CD8-positive, alpha-beta memory T cell (primary cell): ENCODE results near the gene SYNJ1. TPM values are rescaled to one million over a fixed set of nuclear protein-coding genes. Genes with fewer than 3 reads are reported as not detected.

Experiments used
- CTCF ChIA-PET: fragments of 350-600 bp; sonication (Branson Sonifier 250); formaldehyde crosslinking; loops from one replicate; lab custom pipeline; 2021; ENCODE audit warnings: antibody characterized with exemption; lab: Charles Lee
- POLR2A ChIA-PET: fragments of 350-600 bp; sonication (Branson Sonifier 250); formaldehyde crosslinking; loops from one replicate; lab custom pipeline; 2021; ENCODE audit warnings: antibody characterized with exemption; lab: Charles Lee
- DNase-seq, 5 donors: peaks; one replicate each; pipeline versions ENCODE4 v3.0.0 to v3.0.0-alpha.2; 2020 to 2022; ENCODE audit warnings: mixed read lengths in 1 of 5
- H3K27ac ChIP-seq: one replicate; pipeline ENCODE4 v1.7.0; 2013; ENCODE audit warnings: low read depth, mild to moderate bottlenecking, low read length, moderate library complexity
- H3K27me3 ChIP-seq: 2 replicates; pipeline ENCODE4 v1.7.0; 2013; ENCODE audit warnings: low read length, mild to moderate bottlenecking; ENCODE audit not compliant: insufficient read depth, poor library complexity, severe bottlenecking
- H3K36me3 ChIP-seq: 2 replicates; pipeline ENCODE4 v1.7.0; 2013; ENCODE audit warnings: mild to moderate bottlenecking, low read length, moderate library complexity; ENCODE audit not compliant: insufficient read depth
- H3K4me1 ChIP-seq: 2 replicates; pipeline ENCODE4 v1.7.0; 2013; ENCODE audit warnings: mild to moderate bottlenecking, low read length, moderate library complexity; ENCODE audit not compliant: insufficient read depth
- H3K4me3 ChIP-seq: 2 replicates; pipeline ENCODE4 v1.7.0; 2013; ENCODE audit warnings: mild to moderate bottlenecking, low read length
- H3K9me3 ChIP-seq: 2 replicates; pipeline ENCODE4 v1.7.0; 2013; ENCODE audit warnings: mild to moderate bottlenecking, low read length
- H3K27ac Mint-ChIP-seq, 8 donors: one replicate each; pipeline ENCODE4 v1.8.0; 2020 to 2021; ENCODE audit warnings: mixed read lengths in 8 of 8, mild to moderate bottlenecking in 6 of 8, inconsistent platforms in 3 of 8, moderate library complexity in 3 of 8
- H3K27me3 Mint-ChIP-seq, 2 donors: one replicate each; pipeline ENCODE4 v1.8.0; 2020 to 2021; ENCODE audit warnings: mixed read lengths in 2 of 2, mild to moderate bottlenecking in 1 of 2, moderate library complexity in 1 of 2
- H3K36me3 Mint-ChIP-seq, 3 donors: one replicate each; pipeline ENCODE4 v1.8.0; 2020 to 2021; ENCODE audit warnings: mixed read lengths in 3 of 3, inconsistent platforms in 1 of 3, mild to moderate bottlenecking in 1 of 3
- H3K4me1 Mint-ChIP-seq, 3 donors: one replicate each; pipeline ENCODE4 v1.8.0; 2020 to 2021; ENCODE audit warnings: mixed read lengths in 3 of 3, inconsistent platforms in 1 of 3, mild to moderate bottlenecking in 1 of 3
- H3K4me3 Mint-ChIP-seq, 7 donors: one replicate each; pipeline ENCODE4 v1.8.0; 2020 to 2021; ENCODE audit warnings: mixed read lengths in 7 of 7, mild to moderate bottlenecking in 6 of 7, moderate library complexity in 4 of 7, inconsistent platforms in 2 of 7
- H3K9me3 Mint-ChIP-seq, 5 donors: one replicate each; pipeline ENCODE4 v1.8.0; 2020 to 2022; ENCODE audit warnings: mixed read lengths in 5 of 5, mild to moderate bottlenecking in 3 of 5, moderate library complexity in 2 of 5, inconsistent platforms in 1 of 5
- polyA plus RNA-seq: library from polyadenylated mRNA; unstranded; fragments of 300-500 nt; fragmentation: Illumina TruSeq; gene quantifications from one replicate; pipeline ENCODE4 v1.2.3, GENCODE V29; 2021
- total RNA-seq, 2 experiments: library from RNA; stranded (reverse); gene quantifications; one replicate each; pipeline ENCODE4 v1.2.3, GENCODE V29; 2021

Gene SYNJ1
- total and polyA plus RNA-seq, 3 experiments from 2014 or later = 3.4 to 14.4 (median 11.4) TPM

DNA sequence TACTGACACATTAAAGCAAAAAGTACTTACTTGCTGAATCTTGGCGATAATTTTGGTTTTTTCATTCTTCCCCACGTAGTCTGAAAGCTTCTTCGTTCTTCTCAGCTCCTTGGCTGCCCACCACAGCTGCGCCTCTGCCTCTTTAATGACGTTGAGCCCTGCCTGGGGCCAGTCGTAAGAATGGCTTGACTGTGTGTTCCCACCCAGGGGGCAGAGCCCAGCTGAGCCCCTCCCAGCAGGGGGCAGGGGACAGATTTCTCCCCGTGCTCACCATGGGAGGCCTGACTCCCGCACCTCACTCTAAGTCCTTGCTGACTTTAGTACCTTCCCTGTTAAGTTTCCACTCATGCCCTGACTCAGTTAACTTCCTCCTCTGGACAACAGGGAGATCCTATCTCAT, 124.7 kb downstream of the SYNJ1 start:
- H3K36me3 Mint-ChIP-seq = peaks cover 15 to 84% (median 34%) of the 10 kb centered on the region in 3 donors

DNA sequence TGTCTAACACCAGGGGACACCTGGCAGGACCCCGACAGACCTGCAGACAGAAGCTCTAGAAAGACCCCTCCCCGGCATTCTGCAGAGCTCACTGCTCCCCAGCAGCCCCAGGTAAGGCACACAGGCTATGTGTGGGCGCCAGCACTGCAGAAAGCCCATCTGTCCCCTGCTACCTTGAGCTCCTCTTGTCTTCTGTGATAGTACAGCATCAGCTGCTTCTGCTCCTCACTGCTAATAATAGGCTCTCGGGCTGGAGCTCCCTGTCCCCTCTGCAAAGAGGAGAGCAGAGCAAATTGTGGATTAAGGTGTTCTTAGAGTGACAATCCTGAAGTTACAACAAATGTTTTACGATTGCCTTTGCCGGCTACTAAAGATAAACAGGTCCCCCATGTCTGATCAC, 125.7 kb downstream of the SYNJ1 start:
- Mint-ChIP-seq H3K9me3 (no peaks in the 10 kb centered on the region), H3K4me3 (no peak overlapping the region), H3K27ac (peak overlapping the region in 3 of 8 donors; percentile 19 to 70 (median 65)), H3K4me1 (peaks cover 0 to 3% (median 3%) of the 10 kb centered on the region in 3 donors), H3K27me3 (no peaks in the 10 kb centered on the region), H3K36me3 (peaks cover 15 to 76% (median 30%) of the 10 kb centered on the region in 3 donors)
- Histone ChIP-seq H3K27me3 (no peaks in the 10 kb centered on the region), H3K4me1 (no peaks in the 10 kb centered on the region), H3K4me3 (no peak overlapping the region), H3K9me3 (no peaks in the 10 kb centered on the region), H3K36me3 (peaks cover 63% of the 10 kb centered on the region), H3K27ac (no peak overlapping the region)
- no peak for DNase-seq
- ChIA-PET CTCF (interaction anchor here (1.0 to 4.2 kb wide), 10 partner anchors 10 to 206 kb away, joined by 3 to 73 read pairs (median 12); partner anchors contain the start of gene CFAP298), POLR2A (interaction anchor here (1.5 kb wide), 1 partner anchor 10 kb away, joined by 6 read pairs; the partner anchor contains the start of gene CFAP298)

More for the DNA sequence above, 124.7 kb downstream of the SYNJ1 start:
- Histone ChIP-seq H3K36me3 (peaks cover 63% of the 10 kb centered on the region), H3K27me3 (no peaks in the 10 kb centered on the region), H3K9me3 (no peaks in the 10 kb centered on the region), H3K4me1 (no peaks in the 10 kb centered on the region), H3K4me3 (no peak overlapping the region), H3K27ac (no peak overlapping the region)
- no peaks in the 10 kb centered on the region for H3K9me3 Mint-ChIP-seq
- peaks cover 0 to 7% (median 3%) of the 10 kb centered on the region in 3 donors for H3K4me1 Mint-ChIP-seq
- H3K27me3 Mint-ChIP-seq = no peaks in the 10 kb centered on the region
- peak overlapping the region in 1 of 8 donors; percentile 77 for H3K27ac Mint-ChIP-seq
- no peak for DNase-seq
- ChIA-PET POLR2A (no interaction called here), CTCF (no interaction called here)
- peak overlapping the region in 1 of 7 donors; percentile 75 for H3K4me3 Mint-ChIP-seq

DNA sequence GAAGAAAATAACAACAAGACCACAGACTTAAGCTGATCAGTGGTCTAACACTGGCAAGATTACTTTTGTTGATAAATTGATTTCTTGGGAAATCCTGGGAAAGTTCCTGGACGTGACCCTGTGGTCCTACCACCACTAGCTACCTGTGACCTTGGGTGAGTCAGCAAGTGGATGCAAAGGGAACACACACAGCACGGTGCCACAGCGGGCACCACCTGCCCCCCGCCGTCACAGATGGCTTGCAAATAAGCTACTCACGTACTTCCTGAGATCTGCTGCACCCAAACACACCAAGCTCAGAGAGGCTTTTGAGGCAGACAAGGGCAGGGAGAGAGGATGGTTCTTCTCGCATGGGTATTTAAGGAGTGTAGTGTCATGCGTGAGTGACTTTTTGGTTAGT, 128.3 kb downstream of the SYNJ1 start:
- H3K27me3 Mint-ChIP-seq = no peaks in the 10 kb centered on the region
- Histone ChIP-seq H3K27ac (no peak overlapping the region), H3K36me3 (peaks cover 42% of the 10 kb centered on the region), H3K9me3 (no peaks in the 10 kb centered on the region), H3K27me3 (no peaks in the 10 kb centered on the region), H3K4me3 (no peak overlapping the region), H3K4me1 (no peaks in the 10 kb centered on the region)
- ChIA-PET POLR2A (interaction anchor here (0.6 kb wide), 1 partner anchor 196 kb away, joined by 3 read pairs; no protein-coding TSS in a partner anchor), CTCF (interaction anchor here (0.6 to 4.2 kb wide), 9 partner anchors 10 to 197 kb away, joined by 3 to 73 read pairs (median 9); partner anchors contain the start of gene EVA1C)
- no peak for DNase-seq
- no peak overlapping the region for H3K4me3 Mint-ChIP-seq
- H3K9me3 Mint-ChIP-seq = no peaks in the 10 kb centered on the region
- H3K36me3 Mint-ChIP-seq = peaks cover 6 to 51% (median 19%) of the 10 kb centered on the region in 3 donors
- peak overlapping the region in 1 of 8 donors; percentile 0 for H3K27ac Mint-ChIP-seq
- peaks cover 2 to 8% (median 3%) of the 10 kb centered on the region in 3 donors for H3K4me1 Mint-ChIP-seq

DNA sequence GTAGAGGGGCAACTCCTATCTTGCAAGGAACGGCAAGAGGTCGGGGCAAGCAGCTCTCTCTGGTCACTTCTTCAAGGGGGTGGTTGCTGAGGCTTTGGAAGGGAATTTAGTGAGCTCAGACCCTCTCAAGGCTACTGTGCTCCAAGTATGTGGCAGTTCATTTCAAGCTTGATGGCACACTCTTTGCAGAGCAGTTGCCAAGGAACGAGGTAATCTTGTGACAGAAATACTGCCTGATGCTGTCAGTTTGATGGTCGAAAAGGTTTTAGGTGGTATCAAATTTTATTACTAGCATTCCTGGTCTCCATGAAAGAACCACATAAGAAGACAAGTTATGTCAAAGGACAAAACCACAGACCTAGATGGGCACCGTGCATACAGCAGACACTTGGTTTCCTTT, 128.7 kb downstream of the SYNJ1 start:
- Mint-ChIP-seq H3K4me3 (no peak overlapping the region), H3K27me3 (no peaks in the 10 kb centered on the region), H3K9me3 (no peaks in the 10 kb centered on the region), H3K36me3 (peaks cover 6 to 47% (median 16%) of the 10 kb centered on the region in 3 donors), H3K27ac (no peak overlapping the region), H3K4me1 (peaks cover 2 to 8% (median 3%) of the 10 kb centered on the region in 3 donors)
- Histone ChIP-seq H3K36me3 (peaks cover 37% of the 10 kb centered on the region), H3K27ac (no peak overlapping the region), H3K4me1 (no peaks in the 10 kb centered on the region), H3K27me3 (no peaks in the 10 kb centered on the region), H3K4me3 (no peak overlapping the region), H3K9me3 (no peaks in the 10 kb centered on the region)
- ChIA-PET POLR2A (interaction anchor here (0.5 to 0.6 kb wide), 2 partner anchors 145 to 196 kb away, joined by 3 to 5 read pairs; no protein-coding TSS in a partner anchor), CTCF (interaction anchor here (0.7 to 4.2 kb wide), 7 partner anchors 10 to 197 kb away, joined by 3 to 73 read pairs (median 9); no protein-coding TSS in a partner anchor)
- no peak for DNase-seq

DNA sequence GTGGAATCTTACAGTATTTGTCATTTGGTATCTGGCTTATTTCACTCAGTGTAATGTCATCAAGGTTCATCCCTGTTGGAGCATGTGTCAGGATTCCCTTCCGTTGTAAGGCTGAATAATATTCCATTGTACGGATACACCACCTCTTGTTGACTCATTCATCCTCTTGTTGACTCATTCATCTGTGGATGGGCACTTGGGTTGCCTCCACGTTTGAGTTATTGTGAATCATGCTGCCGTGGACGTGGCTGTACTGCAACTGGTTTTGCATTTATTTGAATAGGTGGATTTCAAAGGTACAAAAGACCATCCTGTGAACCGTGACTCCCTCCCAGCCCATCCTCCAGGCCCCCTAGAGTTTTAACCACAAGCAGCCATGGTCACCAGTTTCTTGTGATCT, 130.6 kb downstream of the SYNJ1 start:
- Histone ChIP-seq H3K4me3 (no peak overlapping the region), H3K27me3 (no peaks in the 10 kb centered on the region), H3K27ac (no peak overlapping the region), H3K9me3 (no peaks in the 10 kb centered on the region), H3K36me3 (peaks cover 18% of the 10 kb centered on the region), H3K4me1 (no peaks in the 10 kb centered on the region)
- H3K9me3 Mint-ChIP-seq = no peaks in the 10 kb centered on the region
- peaks cover 2 to 4% (median 3%) of the 10 kb centered on the region in 3 donors for H3K4me1 Mint-ChIP-seq
- ChIA-PET POLR2A (interaction anchor here (0.6 kb wide), 1 partner anchor 192 kb away, joined by 4 read pairs; no protein-coding TSS in a partner anchor), CTCF (no interaction called here)
- peak overlapping the region in 3 of 8 donors; percentile 2 to 82 (median 32) for H3K27ac Mint-ChIP-seq
- H3K4me3 Mint-ChIP-seq = no peak overlapping the region
- peaks cover 0 to 28% (median 8%) of the 10 kb centered on the region in 3 donors for H3K36me3 Mint-ChIP-seq
- no peaks in the 10 kb centered on the region for H3K27me3 Mint-ChIP-seq
- no peak for DNase-seq

DNA sequence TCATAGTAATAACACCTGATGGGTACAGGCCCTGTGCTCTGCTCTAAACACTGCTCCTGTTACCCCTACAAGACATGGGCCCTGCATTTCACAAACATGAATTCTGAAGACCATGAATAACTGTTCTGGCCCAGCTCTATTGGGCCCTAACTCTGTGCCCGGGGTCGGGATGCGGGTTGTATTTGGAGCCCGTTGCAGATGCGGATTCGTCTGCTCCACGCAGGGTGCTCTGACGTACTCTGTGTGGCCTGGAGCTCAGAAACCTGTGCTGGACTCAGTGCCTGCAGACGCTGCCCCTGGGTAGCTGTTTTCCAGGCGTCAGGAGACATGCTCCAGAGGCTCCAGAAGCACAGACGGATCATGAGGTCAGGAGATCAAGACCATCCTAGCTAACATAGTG, 132.4 kb downstream of the SYNJ1 start:
- Histone ChIP-seq H3K27ac (no peak overlapping the region), H3K9me3 (no peaks in the 10 kb centered on the region), H3K36me3 (peaks cover 15% of the 10 kb centered on the region), H3K4me1 (no peaks in the 10 kb centered on the region), H3K4me3 (no peak overlapping the region), H3K27me3 (no peaks in the 10 kb centered on the region)
- no peaks in the 10 kb centered on the region for H3K9me3 Mint-ChIP-seq
- H3K36me3 Mint-ChIP-seq = peaks cover 0 to 17% (median 7%) of the 10 kb centered on the region in 3 donors
- CTCF ChIA-PET = no interaction called here
- peak overlapping the region in 1 of 8 donors; percentile 65 for H3K27ac Mint-ChIP-seq
- no peak for DNase-seq
- no peaks in the 10 kb centered on the region for H3K27me3 Mint-ChIP-seq
- POLR2A ChIA-PET = no interaction called here
- peaks cover 2 to 4% (median 3%) of the 10 kb centered on the region in 3 donors for H3K4me1 Mint-ChIP-seq
- H3K4me3 Mint-ChIP-seq = no peak overlapping the region

DNA sequence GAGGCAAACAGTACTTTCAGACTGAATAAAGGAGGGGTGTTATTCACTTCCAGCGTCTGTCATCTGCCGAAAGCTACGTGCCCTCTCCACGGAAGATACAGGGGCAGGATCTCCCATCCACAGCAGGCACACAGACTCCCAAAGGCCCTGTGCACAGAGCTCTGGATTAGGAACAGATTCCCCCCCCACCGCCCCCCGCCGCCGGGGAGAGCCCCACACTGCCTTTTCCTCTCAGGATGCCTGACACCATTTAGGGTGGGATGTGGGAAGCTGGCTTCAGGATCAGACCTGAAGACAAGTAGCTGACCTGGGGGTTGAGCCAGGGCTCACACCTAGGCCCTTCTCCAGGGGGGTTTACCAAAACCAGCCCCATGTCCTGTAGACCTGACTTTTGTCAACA, 134.1 kb downstream of the SYNJ1 start:
- POLR2A ChIA-PET = no interaction called here

DNA sequence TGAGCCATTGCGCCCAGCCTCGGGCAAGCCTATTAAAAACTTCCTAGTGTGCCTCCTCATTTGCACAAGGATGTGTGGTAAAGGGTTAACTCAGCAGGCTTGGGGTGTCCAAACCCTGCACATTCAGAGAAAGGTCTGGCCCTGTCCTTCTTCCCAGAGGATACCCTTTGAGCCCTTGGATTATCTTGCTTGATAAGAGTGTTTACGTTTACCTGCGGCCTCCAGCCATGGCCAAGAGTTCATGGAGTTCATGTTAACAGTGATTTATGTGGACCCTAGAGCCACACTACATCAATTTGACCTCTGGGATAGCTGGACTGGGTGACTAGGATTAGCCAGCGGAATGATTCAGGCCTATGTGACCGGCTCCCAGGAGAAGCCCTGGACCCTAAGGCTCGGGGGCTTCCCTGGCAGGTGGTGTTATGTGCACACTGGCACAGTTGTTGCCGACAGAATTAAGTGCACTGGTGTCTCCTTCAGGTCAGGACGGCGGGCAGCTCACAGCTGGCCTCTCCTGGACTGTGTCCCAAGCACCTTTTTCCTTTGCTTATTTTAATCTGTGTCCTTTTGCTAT, 134.8 kb downstream of the SYNJ1 start:
- Histone ChIP-seq H3K9me3 (no peaks in the 10 kb centered on the region), H3K4me3 (no peak overlapping the region), H3K27ac (no peak overlapping the region), H3K27me3 (no peaks in the 10 kb centered on the region), H3K36me3 (no peaks in the 10 kb centered on the region), H3K4me1 (no peaks in the 10 kb centered on the region)
- no peak overlapping the region for H3K4me3 Mint-ChIP-seq
- DNase-seq = no peak
- H3K27me3 Mint-ChIP-seq = no peaks in the 10 kb centered on the region
- ChIA-PET POLR2A (no interaction called here), CTCF (interaction anchor here (1.6 kb wide), 1 partner anchor 8 kb away, joined by 6 read pairs; no protein-coding TSS in a partner anchor)
- peaks cover 2 to 4% (median 3%) of the 10 kb centered on the region in 3 donors for H3K4me1 Mint-ChIP-seq
- H3K27ac Mint-ChIP-seq = no peak overlapping the region
- H3K9me3 Mint-ChIP-seq = no peaks in the 10 kb centered on the region
- H3K36me3 Mint-ChIP-seq = peaks cover 0 to 3% (median 0%) of the 10 kb centered on the region in 3 donors

More for the DNA sequence above, 134.1 kb downstream of the SYNJ1 start:
- no peaks in the 10 kb centered on the region for H3K4me1 ChIP-seq
- no peak overlapping the region for H3K27ac ChIP-seq
- CTCF ChIA-PET = no interaction called here
- H3K4me3 ChIP-seq = no peak overlapping the region
- Mint-ChIP-seq H3K4me1 (peaks cover 2 to 4% (median 3%) of the 10 kb centered on the region in 3 donors), H3K4me3 (no peak overlapping the region), H3K27ac (no peak overlapping the region), H3K9me3 (no peaks in the 10 kb centered on the region), H3K27me3 (no peaks in the 10 kb centered on the region), H3K36me3 (peaks cover 0 to 3% (median 2%) of the 10 kb centered on the region in 3 donors)
- no peak for DNase-seq
- H3K9me3 ChIP-seq = no peaks in the 10 kb centered on the region
- no peaks in the 10 kb centered on the region for H3K27me3 ChIP-seq
- H3K36me3 ChIP-seq = no peaks in the 10 kb centered on the region
